Measurements from ENCODE around the gene ATP6V0D1. TPM values are rescaled to one million over a fixed set of nuclear protein-coding genes. Genes with fewer than 3 reads are reported as not detected.

The ATP6V0D1 gene
- polyA plus RNA-seq, 1 of the 3 experiments (the other 2 are of a cell fraction): 135 TPM

DNA sequence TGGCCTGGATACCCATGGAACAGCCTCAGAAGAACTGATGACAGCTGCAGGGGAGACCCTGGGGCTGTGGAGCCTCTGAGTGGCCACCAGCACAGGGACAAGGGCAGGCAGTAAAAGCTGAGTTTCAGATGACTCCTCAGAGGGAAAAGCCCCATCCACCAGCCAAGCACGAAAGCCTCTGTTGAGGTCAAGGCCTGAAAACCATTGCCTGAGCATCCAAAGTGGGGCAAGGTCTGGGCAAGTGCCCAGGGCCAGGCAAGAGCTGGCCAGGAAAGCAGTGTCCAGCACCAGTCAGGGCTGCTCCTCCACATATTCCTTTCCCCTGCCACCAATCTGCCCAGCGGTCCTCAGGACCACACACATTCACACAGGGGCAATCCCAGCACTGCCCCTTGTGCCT lies 16.4 kb downstream of the ATP6V0D1 start:
- no peaks in the 10 kb centered on the region for H3K27me3 ChIP-seq (ENCODE audit: insufficient read depth)
- no peak overlapping the region for H2AFZ ChIP-seq (ENCODE audit: low read depth)
- H3K27ac ChIP-seq (ENCODE audit: low read depth in 2 of 2, low read length in 1 of 2): no peak overlapping the region
- H4K20me1 ChIP-seq (ENCODE audit: insufficient read depth): peaks cover 86% of the 10 kb centered on the region
- 0 out of 2 replicates have a peak overlapping the region, but pooled peaks have one; percentile 2 for H3K4me2 ChIP-seq
- H3K4me1 ChIP-seq (ENCODE audit: control insufficient read depth in 1 of 2, insufficient read depth in 2 of 2, low read depth in 1 of 2, low read length in 1 of 2): peaks cover 13 to 29% of the 10 kb centered on the region in 2 experiments; a peak in 3 of 4 replicates
- TF ChIP-seq SIN3A (IDR thresholded peaks at IDR 0.05; ENCODE audit: borderline replicate concordance, low read depth, low read length) (no peak), POLR2AphosphoS5 (IDR thresholded peaks at IDR 0.05; ENCODE audit: low read depth, low read length) (no peak), TEAD4 (IDR thresholded peaks at IDR 0.05; ENCODE audit: borderline replicate concordance, insufficient read depth) (no peak), MXI1 (IDR thresholded peaks at IDR 0.05; ENCODE audit: low read depth, low read length) (no peak), TCF12 (IDR thresholded peaks at IDR 0.05) (no peak), NRF1 (IDR thresholded peaks at IDR 0.05; ENCODE audit: low read depth, low read length) (no peak)
- TF ChIP-seq, protein P1, sequence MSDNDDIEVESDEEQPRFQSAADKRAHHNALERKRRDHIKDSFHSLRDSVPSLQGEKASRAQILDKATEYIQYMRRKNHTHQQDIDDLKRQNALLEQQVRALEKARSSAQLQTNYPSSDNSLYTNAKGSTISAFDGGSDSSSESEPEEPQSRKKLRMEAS (IDR thresholded peaks at IDR 0.05; ENCODE audit: low read depth): no peak
- TF ChIP-seq, protein P2, sequence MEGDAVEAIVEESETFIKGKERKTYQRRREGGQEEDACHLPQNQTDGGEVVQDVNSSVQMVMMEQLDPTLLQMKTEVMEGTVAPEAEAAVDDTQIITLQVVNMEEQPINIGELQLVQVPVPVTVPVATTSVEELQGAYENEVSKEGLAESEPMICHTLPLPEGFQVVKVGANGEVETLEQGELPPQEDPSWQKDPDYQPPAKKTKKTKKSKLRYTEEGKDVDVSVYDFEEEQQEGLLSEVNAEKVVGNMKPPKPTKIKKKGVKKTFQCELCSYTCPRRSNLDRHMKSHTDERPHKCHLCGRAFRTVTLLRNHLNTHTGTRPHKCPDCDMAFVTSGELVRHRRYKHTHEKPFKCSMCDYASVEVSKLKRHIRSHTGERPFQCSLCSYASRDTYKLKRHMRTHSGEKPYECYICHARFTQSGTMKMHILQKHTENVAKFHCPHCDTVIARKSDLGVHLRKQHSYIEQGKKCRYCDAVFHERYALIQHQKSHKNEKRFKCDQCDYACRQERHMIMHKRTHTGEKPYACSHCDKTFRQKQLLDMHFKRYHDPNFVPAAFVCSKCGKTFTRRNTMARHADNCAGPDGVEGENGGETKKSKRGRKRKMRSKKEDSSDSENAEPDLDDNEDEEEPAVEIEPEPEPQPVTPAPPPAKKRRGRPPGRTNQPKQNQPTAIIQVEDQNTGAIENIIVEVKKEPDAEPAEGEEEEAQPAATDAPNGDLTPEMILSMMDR (IDR thresholded peaks at IDR 0.05): no peak
- TF ChIP-seq, protein P3, sequence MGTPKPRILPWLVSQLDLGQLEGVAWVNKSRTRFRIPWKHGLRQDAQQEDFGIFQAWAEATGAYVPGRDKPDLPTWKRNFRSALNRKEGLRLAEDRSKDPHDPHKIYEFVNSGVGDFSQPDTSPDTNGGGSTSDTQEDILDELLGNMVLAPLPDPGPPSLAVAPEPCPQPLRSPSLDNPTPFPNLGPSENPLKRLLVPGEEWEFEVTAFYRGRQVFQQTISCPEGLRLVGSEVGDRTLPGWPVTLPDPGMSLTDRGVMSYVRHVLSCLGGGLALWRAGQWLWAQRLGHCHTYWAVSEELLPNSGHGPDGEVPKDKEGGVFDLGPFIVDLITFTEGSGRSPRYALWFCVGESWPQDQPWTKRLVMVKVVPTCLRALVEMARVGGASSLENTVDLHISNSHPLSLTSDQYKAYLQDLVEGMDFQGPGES (IDR thresholded peaks at IDR 0.05; ENCODE audit: low read depth, low read length): no peak
- TF ChIP-seq, protein P4, sequence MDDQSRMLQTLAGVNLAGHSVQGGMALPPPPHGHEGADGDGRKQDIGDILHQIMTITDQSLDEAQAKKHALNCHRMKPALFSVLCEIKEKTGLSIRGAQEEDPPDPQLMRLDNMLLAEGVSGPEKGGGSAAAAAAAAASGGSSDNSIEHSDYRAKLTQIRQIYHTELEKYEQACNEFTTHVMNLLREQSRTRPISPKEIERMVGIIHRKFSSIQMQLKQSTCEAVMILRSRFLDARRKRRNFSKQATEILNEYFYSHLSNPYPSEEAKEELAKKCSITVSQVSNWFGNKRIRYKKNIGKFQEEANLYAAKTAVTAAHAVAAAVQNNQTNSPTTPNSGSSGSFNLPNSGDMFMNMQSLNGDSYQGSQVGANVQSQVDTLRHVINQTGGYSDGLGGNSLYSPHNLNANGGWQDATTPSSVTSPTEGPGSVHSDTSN (IDR thresholded peaks at IDR 0.05): no peak
- TF ChIP-seq, protein P5, sequence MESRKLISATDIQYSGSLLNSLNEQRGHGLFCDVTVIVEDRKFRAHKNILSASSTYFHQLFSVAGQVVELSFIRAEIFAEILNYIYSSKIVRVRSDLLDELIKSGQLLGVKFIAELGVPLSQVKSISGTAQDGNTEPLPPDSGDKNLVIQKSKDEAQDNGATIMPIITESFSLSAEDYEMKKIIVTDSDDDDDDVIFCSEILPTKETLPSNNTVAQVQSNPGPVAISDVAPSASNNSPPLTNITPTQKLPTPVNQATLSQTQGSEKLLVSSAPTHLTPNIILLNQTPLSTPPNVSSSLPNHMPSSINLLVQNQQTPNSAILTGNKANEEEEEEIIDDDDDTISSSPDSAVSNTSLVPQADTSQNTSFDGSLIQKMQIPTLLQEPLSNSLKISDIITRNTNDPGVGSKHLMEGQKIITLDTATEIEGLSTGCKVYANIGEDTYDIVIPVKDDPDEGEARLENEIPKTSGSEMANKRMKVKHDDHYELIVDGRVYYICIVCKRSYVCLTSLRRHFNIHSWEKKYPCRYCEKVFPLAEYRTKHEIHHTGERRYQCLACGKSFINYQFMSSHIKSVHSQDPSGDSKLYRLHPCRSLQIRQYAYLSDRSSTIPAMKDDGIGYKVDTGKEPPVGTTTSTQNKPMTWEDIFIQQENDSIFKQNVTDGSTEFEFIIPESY (IDR thresholded peaks at IDR 0.05; ENCODE audit: borderline replicate concordance, low read depth): no peak
- peaks cover 7% of the 10 kb centered on the region for H3F3A ChIP-seq (replicated peaks; ENCODE audit: insufficient read depth)
- no CpG with 5 or more reads among the region's 2 CpGs for WGBS (ENCODE audit: low lambda C conversion rate)
- no peak overlapping the region for H3K4me3 ChIP-seq (ENCODE audit: low read depth in 2 of 2, low read length in 1 of 2)
- H3K79me2 ChIP-seq (ENCODE audit: insufficient read depth): peaks cover 77% of the 10 kb centered on the region
- no peak overlapping the region for H3K9ac ChIP-seq
- ChIA-PET CTCF (interaction anchor here (1.2 to 8.2 kb wide), 11 partner anchors 11 to 204 kb away, joined by 3 to 76 read pairs (median 12); partner anchors contain the start of genes CARMIL2 and TPPP3), POLR2A (no interaction called here)
- H3K9me2 ChIP-seq: no peaks in the 10 kb centered on the region
- H3K9me3 ChIP-seq: no peaks in the 10 kb centered on the region
- no peak for DNase-seq
- peaks cover 0 to 4% of the 10 kb centered on the region in 2 experiments for H3K36me3 ChIP-seq (replicated peaks in 1 of 2; ENCODE audit: control insufficient read depth in 1 of 2, insufficient read depth in 2 of 2, low read length in 1 of 2)

Measured in SK-N-SH (cell line).